NCI-H146 treated with DMSO at 0.1 percent for 48 hours (cell line): Measurements from ENCODE around the gene LENG1.
"Not testable (repeated sequence)": the region's sequence is repeated elsewhere in the genome, so short reads cannot be mapped to it uniquely, and the experiment has no call there.

Source experiments
- DNase-seq: peaks from one replicate; lab custom pipeline; 2025; ENCODE audit not compliant: unreplicated experiment; lab: John Stamatoyannopoulos, UW

Gene LENG1

DNA sequence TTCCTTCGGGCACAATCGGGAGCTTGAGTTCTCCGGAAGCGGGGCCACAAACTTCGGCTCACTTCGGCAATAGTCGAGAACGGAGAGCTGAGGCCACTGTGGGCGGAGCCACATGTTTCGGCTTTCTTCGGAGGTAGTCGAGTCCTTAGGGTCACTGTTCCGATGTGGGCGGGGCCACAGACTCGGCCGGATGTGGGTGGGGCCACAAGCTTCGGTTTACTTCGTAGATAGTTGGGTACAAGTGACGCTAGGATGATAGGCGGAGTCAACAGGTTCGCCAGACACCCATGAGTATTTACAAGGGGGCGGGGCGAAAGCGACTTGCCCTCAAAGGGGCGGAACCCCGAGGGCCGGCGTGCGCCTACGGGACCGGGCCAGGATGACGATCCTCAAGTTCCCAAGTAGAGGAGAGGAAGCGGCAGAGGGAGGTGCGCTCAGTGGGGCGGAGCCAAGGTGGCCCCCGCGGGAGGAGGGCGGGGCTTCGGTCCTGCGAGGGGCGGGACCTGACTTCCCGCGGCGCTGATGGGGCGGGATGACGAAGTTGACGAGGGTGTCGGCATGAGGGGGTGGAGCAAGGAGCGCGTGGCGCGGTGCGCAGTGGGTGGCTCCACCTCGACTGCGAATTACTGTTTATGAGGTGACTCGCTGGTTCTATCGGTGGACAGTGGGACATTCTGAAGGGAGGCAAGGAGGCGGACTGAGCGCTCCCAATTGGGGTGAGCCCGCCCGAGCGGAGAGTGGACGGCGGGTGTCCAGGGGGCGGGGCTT lies 30.4 kb upstream of the LENG1 start:
- DNase-seq = peak; percentile 100

- DNase-seq = peak; percentile 68
Measured at GRCh38 chr19:54189145-54189734, 29.7 kb upstream of the LENG1 start, which contains the start of gene MBOAT7. MBOAT7 (minus strand) TSS chr19:54189580; CDS start chr19:54188508, 1,072 bp downstream.

DNA sequence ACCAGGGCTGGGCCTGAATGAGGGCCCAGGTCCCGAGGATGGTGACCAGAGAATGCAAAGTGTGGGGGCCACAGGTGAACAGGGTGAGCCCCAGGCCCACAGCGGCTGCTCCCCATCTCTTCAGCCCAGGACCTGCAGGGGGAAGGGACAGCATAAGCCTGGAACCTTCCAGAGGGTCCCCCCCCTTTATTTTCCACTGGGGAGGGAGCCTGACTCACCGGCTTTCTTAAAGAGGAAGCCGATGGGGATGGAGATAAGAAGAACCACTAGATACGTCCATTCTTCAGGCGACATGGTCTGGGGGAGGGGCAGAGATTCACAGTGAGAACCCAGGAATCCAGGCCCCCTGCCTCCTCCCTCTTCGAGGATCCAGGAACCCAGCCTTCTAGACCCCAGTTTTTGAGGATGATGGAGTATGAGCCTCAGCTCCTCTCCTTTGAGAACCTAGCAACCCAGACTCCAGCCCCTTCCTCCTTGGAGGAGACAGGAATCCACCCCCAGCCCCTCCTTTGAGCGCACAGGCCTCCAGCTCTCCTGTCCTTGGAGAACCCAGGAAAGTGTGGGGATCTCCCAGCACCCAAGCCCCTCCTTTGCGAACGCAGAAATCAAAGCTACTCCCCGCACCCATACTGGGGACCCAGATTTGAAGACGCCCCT lies 28.8 kb upstream of the LENG1 start:
- no peak for DNase-seq

GRCh38 chr19:54186934-54187381 lies 27.4 kb upstream of the LENG1 start:
- no peak for DNase-seq

GRCh38 chr19:54186351-54186750 lies 26.8 kb upstream of the LENG1 start:
- DNase-seq = no peak

- DNase-seq = no peak
Measured at GRCh38 chr19:54183431-54183830, 23.9 kb upstream of the LENG1 start.

GRCh38 chr19:54181894-54182293 lies 22.4 kb upstream of the LENG1 start:
- not testable (repeated sequence) for DNase-seq

DNA sequence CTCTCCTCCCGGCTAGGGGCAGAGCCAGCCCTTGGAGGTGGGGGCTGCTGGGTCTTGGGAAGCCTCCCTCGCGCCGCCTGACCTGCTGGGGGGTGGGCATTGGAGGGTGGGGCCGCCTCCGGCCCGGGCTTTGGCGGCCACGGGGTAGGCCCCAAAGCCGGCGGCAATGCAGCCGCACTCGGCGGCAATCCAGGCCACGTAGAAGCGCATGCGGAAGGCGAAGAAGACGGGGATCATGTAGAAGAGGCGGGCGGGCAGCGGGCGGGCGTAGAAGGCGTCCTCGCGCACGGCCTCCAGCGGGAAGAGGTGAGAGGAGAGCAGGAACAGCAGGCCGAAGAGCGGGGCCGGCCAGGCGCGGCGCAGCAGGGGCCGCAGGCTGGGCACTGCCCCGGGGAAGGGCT lies 21.2 kb upstream of the LENG1 start:
- DNase-seq = no peak

DNA sequence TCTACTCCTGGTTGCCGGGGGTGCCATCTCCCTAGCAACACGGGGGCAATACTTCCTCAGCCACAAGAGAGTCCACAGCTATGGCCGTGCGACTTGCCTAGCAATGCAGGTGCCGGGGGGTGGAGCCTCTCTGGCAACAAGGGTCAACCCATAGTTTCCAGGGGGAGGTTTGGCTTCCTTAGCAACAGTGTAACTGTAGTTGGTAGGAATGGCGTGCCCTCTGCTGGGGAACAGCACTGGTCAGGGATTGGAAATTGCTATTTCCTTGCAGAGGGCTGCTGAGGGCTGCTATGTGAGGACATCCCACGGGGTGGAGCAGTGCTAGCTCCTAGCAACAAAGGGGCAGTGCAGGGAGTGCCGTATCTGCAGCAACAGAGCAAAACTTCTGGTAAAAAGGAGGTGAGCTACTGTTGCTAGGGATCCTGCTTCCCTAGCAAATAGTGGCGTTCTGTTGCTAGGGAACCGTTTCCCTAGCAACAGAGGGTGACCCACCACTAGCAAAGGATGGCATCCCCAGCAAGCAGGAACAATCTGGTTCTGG lies 20.5 kb upstream of the LENG1 start:
- peak; percentile 17 for DNase-seq

DNA sequence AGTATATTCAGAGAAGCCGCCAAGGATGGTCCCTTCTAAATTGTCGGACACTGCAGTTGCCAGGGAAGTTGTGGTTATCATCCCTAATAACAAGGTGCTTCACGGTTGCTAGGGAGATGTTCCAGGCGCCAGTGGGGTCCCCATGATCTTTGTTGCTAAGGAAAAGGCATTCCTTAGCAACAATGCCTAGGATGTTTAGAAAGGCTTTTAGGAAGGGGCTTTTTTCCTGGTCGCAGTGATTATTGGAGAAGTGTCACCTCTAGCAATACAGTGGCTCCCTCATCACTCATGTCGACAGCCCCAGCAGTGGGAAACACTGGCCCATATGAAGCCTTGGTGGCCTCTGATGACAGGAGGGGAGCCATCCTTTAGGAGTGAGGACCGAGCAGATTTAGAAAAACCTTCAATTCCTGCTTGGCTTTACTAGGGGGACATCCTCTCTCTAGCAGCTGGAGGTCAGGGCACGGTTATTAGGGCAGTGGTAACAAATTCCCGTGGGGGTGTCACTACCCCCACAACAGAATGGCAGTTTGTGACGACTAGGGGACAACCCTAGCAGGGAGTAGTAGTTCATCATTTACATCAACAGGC lies 19.8 kb upstream of the LENG1 start:
- no peak for DNase-seq

DNA sequence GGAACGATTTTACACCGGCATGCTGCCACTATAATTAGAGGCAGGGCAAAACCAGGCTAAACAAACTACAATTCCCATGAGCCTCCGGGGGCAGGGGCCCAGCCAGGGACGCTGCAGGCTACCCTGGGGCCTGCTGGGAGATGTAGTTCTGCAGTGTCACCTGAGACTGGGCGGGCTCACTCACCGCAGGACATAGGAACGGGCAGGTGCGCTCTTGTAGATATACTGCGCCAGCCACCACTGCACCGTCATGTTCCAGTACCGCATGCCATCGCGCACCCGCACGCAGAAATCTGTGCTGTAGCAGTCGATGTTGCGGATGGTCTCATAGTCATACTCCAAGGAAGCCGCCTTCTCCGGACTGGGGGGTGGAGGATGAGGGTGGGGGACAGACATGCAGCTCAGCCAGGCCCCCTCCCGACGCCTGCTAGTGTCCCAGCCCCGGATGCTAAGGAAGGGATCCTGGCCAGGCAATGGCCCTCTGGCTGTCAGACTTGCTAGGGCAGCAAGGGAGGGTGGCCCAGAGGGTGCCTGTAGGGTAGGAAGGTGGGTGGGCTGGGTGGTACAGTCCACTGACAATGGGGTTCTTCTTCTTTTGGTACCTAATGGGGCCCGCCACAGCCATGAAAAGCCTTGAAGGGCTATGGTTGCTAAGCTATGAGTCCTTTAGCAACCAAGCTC lies 19.2 kb upstream of the LENG1 start:
- no peak for DNase-seq

DNA sequence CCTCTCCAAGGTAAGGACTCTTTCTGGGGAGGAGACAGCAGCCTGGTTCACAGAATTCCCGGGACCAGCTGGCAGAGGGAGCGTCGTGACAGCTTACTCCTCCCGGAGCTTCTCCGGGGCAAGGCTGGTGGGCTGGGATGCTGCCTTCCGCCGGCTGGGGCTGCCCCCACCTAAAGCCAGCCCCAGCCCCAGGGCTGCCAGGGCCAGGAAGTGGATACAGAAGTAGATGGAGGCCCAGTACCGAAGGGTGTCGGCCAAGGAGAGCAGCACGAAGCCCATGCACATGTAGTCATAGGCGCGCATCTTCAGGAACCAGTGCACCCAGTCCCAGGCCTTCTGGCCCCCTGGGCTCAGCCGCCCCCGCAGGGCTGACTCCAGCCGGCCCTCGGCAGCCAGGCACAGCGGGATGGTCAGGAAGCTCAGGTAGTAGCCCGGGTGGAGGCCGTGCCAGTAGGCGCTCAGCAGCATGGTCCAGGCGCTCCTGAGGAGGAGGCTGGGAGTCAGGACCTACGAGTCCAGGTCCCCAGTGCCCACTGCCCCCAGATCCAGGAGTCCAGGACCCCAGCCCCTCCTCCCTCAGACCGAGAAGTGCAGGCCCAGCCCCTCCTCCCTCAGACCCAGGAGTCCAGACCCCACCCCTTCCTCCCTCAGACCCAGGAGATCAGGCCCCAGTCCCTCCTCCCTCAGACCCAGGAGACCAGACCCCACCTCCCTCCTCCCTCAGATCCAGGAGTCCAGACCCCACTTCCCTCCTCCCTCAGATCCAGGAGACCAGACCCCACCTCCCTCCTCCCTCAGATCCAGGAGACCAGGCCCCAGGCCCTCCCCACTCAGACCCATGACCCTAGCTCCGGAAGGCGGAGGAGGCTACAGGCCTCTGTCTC lies 14.7 kb upstream of the LENG1 start:
- no peak for DNase-seq

DNA sequence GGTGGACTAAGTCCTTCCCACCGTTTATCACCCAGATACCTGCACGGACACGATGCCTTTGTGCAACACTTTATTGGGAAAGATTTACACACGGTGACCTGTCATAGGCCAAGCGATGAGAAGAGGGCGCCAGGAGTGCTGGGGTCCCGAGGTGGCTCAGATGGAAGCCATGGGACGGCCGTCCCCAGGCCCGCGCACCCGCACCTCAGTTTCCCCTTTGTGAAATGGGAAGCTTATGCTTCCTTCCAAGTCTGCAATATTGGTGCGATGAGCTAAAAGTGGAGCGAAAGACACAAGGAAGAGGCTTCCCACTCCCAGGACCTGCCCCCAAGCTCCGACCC lies 13.8 kb upstream of the LENG1 start:
- DNase-seq = no peak

GRCh38 chr19:54172471-54173358 lies 13.2 kb upstream of the LENG1 start, which contains the start of gene TMC4:
TMC4 (minus strand) TSS chr19:54173160; CDS start chr19:54173117, 43 bp downstream.
- peak; percentile 77 for DNase-seq

DNA sequence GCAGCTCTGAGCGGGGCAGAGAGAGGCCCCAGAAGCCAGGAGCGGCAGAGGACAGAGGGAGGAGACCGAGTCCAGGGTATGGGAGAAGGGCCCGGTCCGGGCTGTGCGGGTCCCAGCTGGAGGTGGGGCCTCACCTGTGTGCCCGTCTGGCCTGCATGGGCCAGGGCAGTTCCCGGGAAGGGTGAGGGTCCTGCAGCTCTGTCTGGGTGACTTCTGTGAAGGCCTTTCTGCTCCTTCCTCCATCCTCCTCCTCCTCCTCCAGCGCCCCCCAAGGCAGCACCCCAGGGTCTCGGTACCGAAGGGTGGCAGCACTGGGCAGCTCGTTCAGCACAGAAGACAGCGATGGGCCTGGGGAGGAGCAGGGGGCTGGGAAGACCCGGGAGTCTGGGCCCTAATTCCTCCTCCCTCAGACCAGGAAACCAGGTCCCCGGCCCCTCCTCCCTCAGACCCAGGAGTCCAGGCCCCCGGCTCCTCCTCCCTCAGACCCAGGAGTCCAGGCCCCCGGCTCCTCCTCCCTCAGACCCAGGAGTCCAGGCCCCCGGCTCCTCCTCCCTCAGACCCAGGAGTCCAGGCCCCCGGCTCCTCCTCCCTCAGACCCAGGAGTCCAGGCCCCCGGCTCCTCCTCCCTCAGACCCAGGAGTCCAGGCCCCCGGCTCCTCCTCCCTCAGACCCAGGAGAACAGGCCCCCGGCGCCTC lies 12.4 kb upstream of the LENG1 start:
- not testable (repeated sequence) for DNase-seq

DNA sequence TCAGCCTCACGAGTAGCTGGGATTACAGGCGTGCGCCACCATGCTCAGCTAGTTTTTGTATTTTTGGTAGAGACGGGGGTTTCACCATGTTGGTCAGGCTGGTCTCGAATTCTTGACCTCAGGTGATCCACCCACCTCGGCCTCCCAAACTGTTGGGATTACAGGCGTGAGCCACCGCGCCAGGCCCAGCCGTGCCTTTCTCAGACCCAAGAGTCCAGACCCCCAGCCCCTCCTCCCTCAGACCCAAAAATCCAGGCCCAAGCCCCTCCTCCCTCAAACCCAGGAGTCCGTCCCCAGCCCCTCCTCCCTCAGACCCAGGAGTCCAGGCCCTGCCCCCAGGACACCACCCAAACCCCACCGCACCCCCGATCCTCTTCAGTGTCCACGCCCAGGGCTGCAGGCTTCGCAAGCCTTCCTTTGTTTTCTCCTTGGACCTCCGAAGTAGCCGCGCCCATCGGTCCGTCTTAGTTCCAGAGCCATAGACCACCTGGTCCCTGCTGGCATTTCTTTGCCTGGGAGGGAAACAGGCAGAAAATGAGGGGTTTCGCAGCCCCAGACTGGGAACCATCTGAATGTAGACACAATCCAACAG lies 9.7 kb upstream of the LENG1 start:
- DNase-seq = no peak

- peak; percentile 69 for DNase-seq
Measured at GRCh38 chr19:54168174-54168917, 8.8 kb upstream of the LENG1 start.
